Hepatocyte (in vitro differentiated cells): Measurements from ENCODE around the gene PUS10. TPM values are rescaled to one million over a fixed set of nuclear protein-coding genes. Genes with fewer than 3 reads are reported as not detected.
"Not testable (repeated sequence)": the region's sequence is repeated elsewhere in the genome, so short reads cannot be mapped to it uniquely, and the experiment has no call there.

Experiments
- DNase-seq: peaks from one replicate; pipeline ENCODE4 v3.0.0-alpha.2; 2016; ENCODE audit warnings: low spot score
- H2AFZ ChIP-seq: fragments of 200-600 bp; sonication (generic); 2 replicates; pipeline ENCODE4 v1.6.0; 2016; ENCODE audit warnings: antibody characterized with exemption, mild to moderate bottlenecking
- H3K27ac ChIP-seq: fragments of 200-600 bp; sonication (generic); 2 replicates; pipeline ENCODE4 v1.5.1; 2016; ENCODE audit warnings: mild to moderate bottlenecking
- H3K27me3 ChIP-seq: fragments of 200-600 bp; sonication (generic); 2 replicates; pipeline ENCODE4 v1.6.1; 2016
- H3K36me3 ChIP-seq: fragments of 200-600 bp; sonication (generic); replicated peaks from 2 replicates; pipeline ENCODE4 v1.5.1; 2016; ENCODE audit warnings: low read depth; ENCODE audit not compliant: insufficient read depth
- H3K4me1 ChIP-seq: fragments of 200-600 bp; sonication (generic); 2 replicates; pipeline ENCODE4 v1.5.1; 2016; ENCODE audit warnings: mild to moderate bottlenecking, moderate library complexity; ENCODE audit not compliant: insufficient read depth
- H3K4me2 ChIP-seq: fragments of 200-600 bp; sonication (generic); 2 replicates; pipeline ENCODE4 v1.6.0; 2016
- H3K4me3 ChIP-seq: fragments of 200-600 bp; sonication (generic); 2 replicates; pipeline ENCODE4 v1.5.1; 2016; ENCODE audit warnings: mild to moderate bottlenecking
- H3K79me2 ChIP-seq: fragments of 200-600 bp; sonication (generic); 2 replicates; pipeline ENCODE4 v1.6.0; 2017; ENCODE audit warnings: mild to moderate bottlenecking
- H3K9me2 ChIP-seq: fragments of 200-600 bp; sonication (generic); replicated peaks from 2 replicates; pipeline ENCODE4 v1.6.0; 2017; ENCODE audit warnings: mild to moderate bottlenecking; ENCODE audit not compliant: insufficient read depth
- H3K9me3 ChIP-seq: fragments of 200-600 bp; sonication (generic); 2 replicates; pipeline ENCODE4 v1.5.1; 2016; ENCODE audit warnings: low read depth, mild to moderate bottlenecking
- H4K20me1 ChIP-seq: fragments of 200-600 bp; sonication (generic); 2 replicates; pipeline ENCODE4 v1.6.0; 2016; ENCODE audit warnings: mild to moderate bottlenecking; ENCODE audit not compliant: insufficient read depth, poor library complexity, severe bottlenecking
- EZH2 ChIP-seq: fragments of 200-600 bp; sonication (generic); IDR thresholded peaks from 2 replicates; pipeline ENCODE4 v1.6.1; 2016; ENCODE audit warnings: antibody characterized with exemption, mild to moderate bottlenecking, borderline replicate concordance
- EZH2phosphoT487 ChIP-seq: fragments of 200-600 bp; sonication (generic); IDR thresholded peaks from one replicate; pipeline ENCODE4 v1.6.1; 2018; ENCODE audit warnings: antibody characterized with exemption, mild to moderate bottlenecking, low read depth, moderate library complexity; ENCODE audit not compliant: unreplicated experiment, severe bottlenecking
- WGBS: methylation state at CpG from one replicate; pipeline ENCODE4 v1.1.6; 2016; ENCODE audit warnings: low lambda C conversion rate; ENCODE audit errors: missing lambda C conversion rate; 5-methylcytosine and 5-hydroxymethylcytosine counted together
- polyA plus RNA-seq: library from polyadenylated mRNA; unstranded; fragments of >200 nt; fragmentation: Nextera tagmentation; extraction: Ambion mirVana; gene quantifications from 2 replicates; pipeline ENCODE4 v1.2.1, GENCODE V29; 2016
- total RNA-seq: library from RNA; depleted of rRNA; stranded (reverse); fragments of >200 nt; gene quantifications from 2 replicates; pipeline ENCODE4 v1.2.3, GENCODE V29; 2014
- TF ChIP-seq, protein P1 (sequence below): fragments of 200-600 bp; sonication (generic); IDR thresholded peaks from 2 replicates; pipeline ENCODE4 v1.5.1; 2016; ENCODE audit warnings: antibody characterized with exemption, mild to moderate bottlenecking; ENCODE audit not compliant: poor library complexity

PUS10 gene
- total and polyA plus RNA-seq, 2 experiments from 2014 or later, result 4.5 to 15.3 TPM

DNA sequence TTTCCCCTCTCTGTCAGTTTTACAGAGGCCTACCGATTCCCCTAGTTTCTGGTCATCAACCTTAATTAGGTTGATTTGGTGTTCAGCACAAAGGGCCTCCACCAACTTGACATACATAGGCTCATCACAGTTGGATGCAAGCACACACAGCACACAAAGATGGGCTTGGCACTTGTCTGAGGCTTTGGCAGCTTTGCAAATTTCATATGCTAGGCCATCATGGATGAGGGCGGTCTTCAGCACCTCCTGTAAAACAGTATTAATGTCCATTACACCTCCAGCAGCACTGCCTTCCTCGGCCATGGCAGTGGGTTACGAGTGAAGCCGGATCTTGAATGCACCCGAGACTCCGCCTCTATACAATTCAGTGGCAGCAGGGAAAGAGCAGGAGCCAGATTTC lies 79.8 kb downstream of the PUS10 start:
- H3K79me2 ChIP-seq, result no peaks in the 10 kb centered on the region
- H3K4me1 ChIP-seq, result no peaks in the 10 kb centered on the region
- H3K4me3 ChIP-seq, result no peak overlapping the region
- TF ChIP-seq EZH2phosphoT487, result no peak
- TF ChIP-seq EZH2, result no peak
- TF ChIP-seq, protein P1, sequence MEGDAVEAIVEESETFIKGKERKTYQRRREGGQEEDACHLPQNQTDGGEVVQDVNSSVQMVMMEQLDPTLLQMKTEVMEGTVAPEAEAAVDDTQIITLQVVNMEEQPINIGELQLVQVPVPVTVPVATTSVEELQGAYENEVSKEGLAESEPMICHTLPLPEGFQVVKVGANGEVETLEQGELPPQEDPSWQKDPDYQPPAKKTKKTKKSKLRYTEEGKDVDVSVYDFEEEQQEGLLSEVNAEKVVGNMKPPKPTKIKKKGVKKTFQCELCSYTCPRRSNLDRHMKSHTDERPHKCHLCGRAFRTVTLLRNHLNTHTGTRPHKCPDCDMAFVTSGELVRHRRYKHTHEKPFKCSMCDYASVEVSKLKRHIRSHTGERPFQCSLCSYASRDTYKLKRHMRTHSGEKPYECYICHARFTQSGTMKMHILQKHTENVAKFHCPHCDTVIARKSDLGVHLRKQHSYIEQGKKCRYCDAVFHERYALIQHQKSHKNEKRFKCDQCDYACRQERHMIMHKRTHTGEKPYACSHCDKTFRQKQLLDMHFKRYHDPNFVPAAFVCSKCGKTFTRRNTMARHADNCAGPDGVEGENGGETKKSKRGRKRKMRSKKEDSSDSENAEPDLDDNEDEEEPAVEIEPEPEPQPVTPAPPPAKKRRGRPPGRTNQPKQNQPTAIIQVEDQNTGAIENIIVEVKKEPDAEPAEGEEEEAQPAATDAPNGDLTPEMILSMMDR, result no peak
- H3K27me3 ChIP-seq, result no peaks in the 10 kb centered on the region
- 93% methylated on average over 7 of the region's 7 CpGs for WGBS
- no peaks in the 10 kb centered on the region for H4K20me1 ChIP-seq
- DNase-seq, result no peak
- H2AFZ ChIP-seq, result no peak overlapping the region
- H3K36me3 ChIP-seq, result no peaks in the 10 kb centered on the region
- no peak overlapping the region for H3K27ac ChIP-seq
- no peaks in the 10 kb centered on the region for H3K9me2 ChIP-seq
- no peaks in the 10 kb centered on the region for H3K9me3 ChIP-seq
- no peak overlapping the region for H3K4me2 ChIP-seq

DNA sequence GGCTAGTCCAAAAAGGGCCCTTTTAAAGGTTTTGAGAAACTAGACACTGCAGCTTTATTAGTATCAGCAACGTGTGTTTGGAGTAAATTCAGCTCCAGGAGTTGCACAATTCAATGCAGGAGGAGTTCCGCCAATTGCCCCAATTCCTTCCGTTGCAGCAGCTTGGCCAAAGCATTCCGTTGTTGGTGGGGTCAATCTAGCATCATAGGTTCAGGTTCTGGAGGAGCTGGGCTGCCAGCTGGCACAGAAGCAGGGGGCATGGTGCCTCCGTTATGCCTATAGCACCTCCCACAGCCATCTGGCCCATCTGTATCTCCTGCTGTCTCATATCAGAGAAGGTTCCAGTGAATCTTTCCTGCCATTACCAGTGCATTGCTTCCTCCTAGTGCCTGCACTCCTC lies 81.3 kb downstream of the PUS10 start:
- Histone ChIP-seq H3K27ac (no peak overlapping the region), H3K79me2 (no peaks in the 10 kb centered on the region)
- WGBS, result 91% methylated on average over 5 of the region's 5 CpGs

DNA sequence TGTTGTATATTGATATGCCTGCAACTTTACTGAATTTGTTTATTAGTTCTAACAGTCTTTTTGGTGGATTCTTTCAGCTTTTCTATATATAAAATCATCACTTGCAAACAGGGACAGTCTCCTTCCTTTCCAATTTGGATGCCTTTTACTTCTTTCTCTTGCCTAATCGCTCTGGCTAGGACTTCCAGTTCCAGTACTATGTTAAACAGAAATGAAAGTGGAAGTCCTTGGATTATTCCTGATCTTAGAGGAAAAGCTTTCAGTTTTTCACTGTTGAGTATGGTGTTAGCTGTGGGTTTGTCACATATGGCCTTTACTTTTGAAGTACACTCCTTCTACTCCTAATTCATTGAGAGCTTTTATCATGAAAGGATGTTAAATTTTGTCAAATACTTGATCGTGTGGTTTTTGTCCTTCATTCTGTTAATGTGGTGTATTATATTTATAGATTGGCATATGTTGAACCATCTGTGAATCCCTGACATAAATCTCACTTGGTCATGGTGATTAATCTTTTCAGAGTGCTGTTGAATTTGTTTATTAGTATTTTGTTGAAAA lies 83.8 kb downstream of the PUS10 start:
- WGBS, result 98% methylated on average over 2 of the region's 2 CpGs
- H3K36me3 ChIP-seq, result no peaks in the 10 kb centered on the region
- H3K4me1 ChIP-seq, result no peaks in the 10 kb centered on the region
- H3K9me2 ChIP-seq, result no peaks in the 10 kb centered on the region
- H3K79me2 ChIP-seq, result no peaks in the 10 kb centered on the region
- H4K20me1 ChIP-seq, result no peaks in the 10 kb centered on the region
- no peak overlapping the region for H3K4me3 ChIP-seq
- H3K27ac ChIP-seq, result no peak overlapping the region
- DNase-seq, result no peak
- no peak overlapping the region for H3K4me2 ChIP-seq
- no peaks in the 10 kb centered on the region for H3K27me3 ChIP-seq
- H2AFZ ChIP-seq, result no peak overlapping the region
- TF ChIP-seq, protein P1, result no peak
- TF ChIP-seq EZH2phosphoT487 (no peak), EZH2 (no peak)
- no peaks in the 10 kb centered on the region for H3K9me3 ChIP-seq

More for the DNA sequence above, 81.3 kb downstream of the PUS10 start:
- H3K4me1 ChIP-seq, result no peaks in the 10 kb centered on the region
- no peaks in the 10 kb centered on the region for H3K27me3 ChIP-seq
- H2AFZ ChIP-seq, result no peak overlapping the region
- H3K4me2 ChIP-seq, result no peak overlapping the region
- no peaks in the 10 kb centered on the region for H3K9me2 ChIP-seq
- no peak for DNase-seq
- no peaks in the 10 kb centered on the region for H3K9me3 ChIP-seq
- TF ChIP-seq EZH2 (no peak), EZH2phosphoT487 (no peak)
- TF ChIP-seq, protein P1, result no peak
- no peaks in the 10 kb centered on the region for H3K36me3 ChIP-seq
- H3K4me3 ChIP-seq, result no peak overlapping the region
- H4K20me1 ChIP-seq, result no peaks in the 10 kb centered on the region

DNA sequence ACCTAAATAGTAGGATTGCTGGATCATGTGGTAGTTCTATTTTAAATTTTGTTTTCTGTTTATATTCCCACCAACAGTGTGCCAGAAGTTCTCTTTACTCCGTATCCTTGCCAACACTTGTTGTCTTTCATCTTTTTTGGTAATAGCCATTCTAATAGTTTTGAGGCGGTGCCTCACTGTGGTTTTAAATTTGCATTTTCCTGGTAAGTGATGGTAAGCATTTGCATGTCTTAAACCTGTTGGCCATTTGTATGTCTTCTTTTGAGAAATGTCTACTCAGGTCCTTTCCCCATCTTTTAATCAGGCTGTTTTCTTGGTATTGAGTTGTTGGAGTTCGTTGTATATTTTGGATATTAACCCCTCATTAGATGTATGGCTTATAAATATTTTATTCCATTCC lies 85.1 kb downstream of the PUS10 start:
- Histone ChIP-seq H3K27ac (no peak overlapping the region), H4K20me1 (no peaks in the 10 kb centered on the region), H3K4me1 (no peaks in the 10 kb centered on the region), H3K27me3 (no peaks in the 10 kb centered on the region), H3K9me2 (no peaks in the 10 kb centered on the region), H3K4me3 (no peak overlapping the region), H2AFZ (no peak overlapping the region), H3K36me3 (no peaks in the 10 kb centered on the region), H3K9me3 (no peaks in the 10 kb centered on the region), H3K4me2 (no peak overlapping the region), H3K79me2 (no peaks in the 10 kb centered on the region)
- 96% methylated on average over 3 of the region's 3 CpGs for WGBS
- TF ChIP-seq EZH2phosphoT487 (no peak), EZH2 (no peak)
- TF ChIP-seq, protein P1, result no peak
- no peak for DNase-seq

DNA sequence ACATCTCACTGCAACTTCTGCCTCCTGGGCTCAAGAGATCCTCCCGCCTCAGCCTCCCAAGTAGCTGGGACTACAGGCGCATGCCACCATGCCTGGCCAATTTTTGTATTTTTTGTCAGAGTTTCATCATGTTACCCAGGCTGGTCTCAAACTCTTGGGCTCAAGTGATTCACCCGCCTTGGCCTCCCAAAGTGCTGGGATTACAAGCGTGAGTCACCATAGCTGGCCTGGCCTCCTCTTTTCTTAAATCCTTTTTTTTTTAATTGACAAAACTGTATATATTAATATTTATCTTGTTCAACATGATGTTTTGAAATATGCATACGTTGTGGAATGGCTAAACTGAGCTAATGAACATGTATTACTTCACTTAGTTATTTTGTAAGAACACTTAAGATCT lies 86.0 kb downstream of the PUS10 start:
- not testable (repeated sequence) for H3K4me2 ChIP-seq, H3K9me3 ChIP-seq, H3K4me3 ChIP-seq, H3K36me3 ChIP-seq, H3K27ac ChIP-seq, H3K27me3 ChIP-seq, H2AFZ ChIP-seq, H3K79me2 ChIP-seq, H4K20me1 ChIP-seq, DNase-seq, H3K9me2 ChIP-seq, H3K4me1 ChIP-seq
- WGBS, result 99% methylated on average over 5 of the region's 5 CpGs
